HepG2 (cell line): ENCODE data around the gene CGNL1. TPM values are rescaled to one million over a fixed set of nuclear protein-coding genes. Genes with fewer than 3 reads are reported as not detected.

Experiments used
- CHD4 ChIP-seq: fragments of 200-600 bp; sonication (generic); IDR thresholded peaks from 2 replicates; pipeline ENCODE4 v1.7.0; 2017; ENCODE audit warnings: mild to moderate bottlenecking, low read length, borderline replicate concordance
- HNF4G ChIP-seq, 2 experiments: sonication (generic) in 1 of 2; formaldehyde crosslinking in 1 of 2; IDR thresholded peaks; 2 replicates each; pipeline versions ENCODE4 v1.4.0 to v1.6.1; 2011 to 2020; ENCODE audit warnings: borderline replicate concordance in 2 of 2, low read depth in 2 of 2, mild to moderate bottlenecking in 2 of 2, low read length in 1 of 2, missing genetic modification reagents in 1 of 2, moderate library complexity in 1 of 2
- NFE2L1 ChIP-seq: sonication (generic); formaldehyde crosslinking; IDR thresholded peaks from 2 replicates; pipeline ENCODE4 v1.4.0; 2020; ENCODE audit warnings: missing genetic modification reagents, mild to moderate bottlenecking, borderline replicate concordance
- NFE2L2 ChIP-seq: fragments of 150-350 bp; IDR thresholded peaks from 2 replicates; pipeline ENCODE4 v1.6.1; 2014; ENCODE audit warnings: low read length
- PCBP2 ChIP-seq: fragments of 200-400 bp; formaldehyde crosslinking; optimal IDR thresholded peaks from 2 replicates; pipeline ENCODE3; 2018; ENCODE audit warnings: low read length, low read depth; ENCODE audit not compliant: poor library complexity, severe bottlenecking
- PLRG1 ChIP-seq: fragments of 450-650 bp; conservative IDR thresholded peaks from 2 replicates; pipeline ENCODE4 v1.6.1; 2016
- RBAK ChIP-seq: sonication (generic); formaldehyde crosslinking; IDR thresholded peaks from 2 replicates; pipeline ENCODE4 v1.5.1; 2020; ENCODE audit warnings: mild to moderate bottlenecking, missing genetic modification reagents
- RFX3 ChIP-seq: IDR thresholded peaks from 2 replicates; pipeline ENCODE4 v1.6.1; 2016; ENCODE audit warnings: missing biosample characterization, missing genetic modification reagents
- RFXANK ChIP-seq: IDR thresholded peaks from 2 replicates; pipeline ENCODE4 v1.6.1; 2016
- RNF2 ChIP-seq: fragments of 450-650 bp; conservative IDR thresholded peaks from 2 replicates; pipeline ENCODE4 v1.6.1; 2016; ENCODE audit warnings: low read depth
- SRY ChIP-seq: sonication (generic); formaldehyde crosslinking; IDR thresholded peaks from 2 replicates; pipeline ENCODE4 v1.8.0; 2022; ENCODE audit warnings: mild to moderate bottlenecking, missing genetic modification reagents
- SYNCRIP ChIP-seq: fragments of 200-400 bp; formaldehyde crosslinking; IDR thresholded peaks from 2 replicates; pipeline ENCODE4 v1.6.1; 2018; ENCODE audit warnings: mild to moderate bottlenecking, low read depth, low read length; ENCODE audit not compliant: insufficient read depth
- TBP ChIP-seq: sonication (generic); formaldehyde crosslinking; IDR thresholded peaks from 2 replicates; pipeline ENCODE4 v1.5.0; 2020; ENCODE audit warnings: missing genetic modification reagents
- TFE3 ChIP-seq: IDR thresholded peaks from 2 replicates; pipeline ENCODE4 v1.6.1; 2016
- ZBTB20 ChIP-seq: sonication (generic); formaldehyde crosslinking; IDR thresholded peaks from 2 replicates; pipeline ENCODE4 v1.8.1; 2023; ENCODE audit warnings: missing genetic modification reagents, low read depth, mild to moderate bottlenecking, borderline replicate concordance
- ZFYVE20 ChIP-seq: sonication (generic); formaldehyde crosslinking; IDR thresholded peaks from 2 replicates; pipeline ENCODE4 v1.8.0; 2023; ENCODE audit warnings: low read depth, mild to moderate bottlenecking, moderate library complexity, missing genetic modification reagents, borderline replicate concordance
- ZNF10 ChIP-seq: sonication (generic); formaldehyde crosslinking; IDR thresholded peaks from 2 replicates; pipeline ENCODE4 v1.4.0; 2020; ENCODE audit warnings: mild to moderate bottlenecking, low read depth, missing genetic modification reagents, borderline replicate concordance
- ZNF496 ChIP-seq: sonication (generic); formaldehyde crosslinking; IDR thresholded peaks from 2 replicates; pipeline ENCODE4 v1.8.1; 2023; ENCODE audit warnings: mild to moderate bottlenecking, moderate library complexity, missing genetic modification reagents; ENCODE audit not compliant: insufficient replicate concordance
- ZNF513 ChIP-seq: sonication (generic); formaldehyde crosslinking; conservative IDR thresholded peaks from 2 replicates; pipeline ENCODE4 v1.5.0; 2020; ENCODE audit warnings: missing genetic modification reagents
- ZNF770 ChIP-seq: sonication (generic); formaldehyde crosslinking; IDR thresholded peaks from 2 replicates; pipeline ENCODE4 v1.5.0; 2020; ENCODE audit warnings: mild to moderate bottlenecking, missing genetic modification reagents
- ZNF788 ChIP-seq: sonication (generic); formaldehyde crosslinking; IDR thresholded peaks from 2 replicates; pipeline ENCODE4 v1.5.0; 2020; ENCODE audit warnings: mild to moderate bottlenecking, missing genetic modification reagents, borderline replicate concordance
- ZNF800 ChIP-seq: sonication (generic); formaldehyde crosslinking; IDR thresholded peaks from 2 replicates; pipeline ENCODE4 v1.4.0; 2020; ENCODE audit warnings: missing genetic modification reagents
- polyA plus RNA-seq, 8 experiments: library from polyadenylated mRNA; depleted of rRNA in 3 of 8; stranded (reverse) in 7 of 8; unstranded in 1 of 8; fragments of >200 nt; fragmentation: Illumina TruSeq in 4 of 8; extraction: Trizol in 4 of 8; gene quantifications; 2 replicates each; pipeline versions ENCODE4 v1.2.1 to v1.2.3, GENCODE V29; 2011 to 2016; ENCODE audit warnings: low read depth in 4 of 8, missing spikeins in 1 of 8, mixed read lengths in 1 of 8; ENCODE audit not compliant: insufficient read depth in 1 of 8
- total RNA-seq, 5 experiments: library from RNA; depleted of rRNA; stranded (reverse); fragments of >200 nt; fragmentation: Illumina TruSeq; extraction: Trizol; gene quantifications; 2 replicates each; pipeline ENCODE4 v1.2.3, GENCODE V29; 2016; ENCODE audit warnings: low read depth in 1 of 5

CGNL1 gene
- total and polyA plus RNA-seq, 2 of the 13 experiments (the other 11 are each of a cell fraction or from before 2014, with no cell fraction given): 5.6 to 15.6 TPM

GRCh38 chr15:57496946-57497869 lies 120.9 kb downstream of the CGNL1 start (continued):
- no peak for TF ChIP-seq ZNF800
- no peak; the same call in 1 of the 2 replicates for TF ChIP-seq CHD4
- TF ChIP-seq NFE2L1 (CRISPR knock-in tag): no peak
- no peak for TF ChIP-seq ZNF496
- peak; percentile 90; the same call in 1 of the 2 replicates for TF ChIP-seq RBAK
- TF ChIP-seq ZBTB20: no peak
- peak; percentile 82 for TF ChIP-seq HNF4G (IDR thresholded peaks at IDR 0.05; ENCODE audit: borderline replicate concordance, low read depth, low read length)
- TF ChIP-seq HNF4G (CRISPR knock-in tag; IDR thresholded peaks at IDR 0.05; ENCODE audit: borderline replicate concordance, low read depth): peak; percentile 69; the same call in 1 of the 2 replicates
- TF ChIP-seq SYNCRIP: no peak
- no peak for TF ChIP-seq PCBP2
- no peak for TF ChIP-seq ZNF10
- no peak for TF ChIP-seq ZNF770
- TF ChIP-seq TFE3 (CRISPR knock-in tag): peak; percentile 91
- TF ChIP-seq RNF2: 0 out of 2 replicates have a peak, but pooled peaks have one; percentile 30
- peak; percentile 91 for TF ChIP-seq ZNF788 (CRISPR knock-in tag)
- TF ChIP-seq SRY (CRISPR knock-in tag): no peak
- TF ChIP-seq TBP (CRISPR knock-in tag): no peak
- no peak for TF ChIP-seq ZFYVE20
- no peak for TF ChIP-seq NFE2L2
- TF ChIP-seq ZNF513 (CRISPR knock-in tag): no peak
- no peak for TF ChIP-seq PLRG1
- TF ChIP-seq RFXANK (CRISPR knock-in tag): no peak
- TF ChIP-seq RFX3 (CRISPR knock-in tag): no peak; the same call in 1 of the 2 replicates
